Measurements from ENCODE around the gene PCDHA10. TPM values are rescaled to one million over a fixed set of nuclear protein-coding genes. Genes with fewer than 3 reads are reported as not detected.
"Not testable (repeated sequence)": the region's sequence is repeated elsewhere in the genome, so short reads cannot be mapped to it uniquely, and the experiment has no call there.

PCDHA10 gene
- total RNA-seq, 1 donor from 2014 or later = 0.06 TPM

DNA sequence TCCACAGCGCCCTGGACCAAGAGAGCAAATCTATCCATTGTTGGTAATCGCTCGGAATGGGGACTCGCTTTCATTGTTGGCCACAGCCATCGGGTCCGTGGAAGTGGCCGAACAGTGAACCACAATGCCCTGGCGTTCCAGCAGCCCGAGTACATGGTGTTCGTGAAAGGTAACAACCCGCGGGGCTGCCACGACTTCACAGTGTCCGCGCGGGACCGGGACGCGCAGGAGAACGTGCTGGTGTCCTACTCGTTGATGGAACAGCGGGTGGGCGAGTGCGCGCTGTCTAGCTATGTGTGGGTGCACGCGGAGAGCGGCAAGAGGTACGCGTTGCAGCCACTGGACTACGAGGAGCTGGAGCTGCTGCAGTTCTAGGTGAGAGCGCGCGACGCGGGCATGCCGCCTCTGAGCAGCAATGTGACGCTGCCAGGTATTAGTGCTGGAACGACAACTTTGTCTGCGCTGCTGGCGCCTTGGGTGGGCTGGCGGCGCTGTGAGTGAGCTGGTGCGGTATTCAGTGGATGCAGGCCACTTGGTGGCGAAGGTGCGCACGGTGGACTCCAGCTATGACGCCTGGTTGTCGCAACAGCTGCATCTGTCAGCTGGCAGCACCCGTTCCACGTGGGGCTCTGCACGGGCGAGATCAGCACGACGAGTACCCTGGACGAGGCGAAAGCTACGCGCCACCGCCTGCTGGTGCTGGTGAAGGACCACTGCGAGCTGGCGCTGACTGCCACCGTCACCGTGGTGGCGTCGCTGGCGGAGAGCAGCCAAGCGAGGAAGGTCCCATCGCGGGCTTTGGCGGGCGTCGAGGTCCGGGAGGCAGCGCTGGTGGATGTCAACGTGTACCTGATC, 7.0 kb downstream of the PCDHA10 start:
- no peak overlapping the region for H3K4me3 ChIP-seq (ENCODE audit: low read depth, low read length)
- TF ChIP-seq, protein P1, sequence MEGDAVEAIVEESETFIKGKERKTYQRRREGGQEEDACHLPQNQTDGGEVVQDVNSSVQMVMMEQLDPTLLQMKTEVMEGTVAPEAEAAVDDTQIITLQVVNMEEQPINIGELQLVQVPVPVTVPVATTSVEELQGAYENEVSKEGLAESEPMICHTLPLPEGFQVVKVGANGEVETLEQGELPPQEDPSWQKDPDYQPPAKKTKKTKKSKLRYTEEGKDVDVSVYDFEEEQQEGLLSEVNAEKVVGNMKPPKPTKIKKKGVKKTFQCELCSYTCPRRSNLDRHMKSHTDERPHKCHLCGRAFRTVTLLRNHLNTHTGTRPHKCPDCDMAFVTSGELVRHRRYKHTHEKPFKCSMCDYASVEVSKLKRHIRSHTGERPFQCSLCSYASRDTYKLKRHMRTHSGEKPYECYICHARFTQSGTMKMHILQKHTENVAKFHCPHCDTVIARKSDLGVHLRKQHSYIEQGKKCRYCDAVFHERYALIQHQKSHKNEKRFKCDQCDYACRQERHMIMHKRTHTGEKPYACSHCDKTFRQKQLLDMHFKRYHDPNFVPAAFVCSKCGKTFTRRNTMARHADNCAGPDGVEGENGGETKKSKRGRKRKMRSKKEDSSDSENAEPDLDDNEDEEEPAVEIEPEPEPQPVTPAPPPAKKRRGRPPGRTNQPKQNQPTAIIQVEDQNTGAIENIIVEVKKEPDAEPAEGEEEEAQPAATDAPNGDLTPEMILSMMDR (conservative IDR thresholded peaks at IDR 0.05; ENCODE audit: low read depth, low read length) = no peak
- DNase-seq (ENCODE audit: low read depth) = no peak

DNA sequence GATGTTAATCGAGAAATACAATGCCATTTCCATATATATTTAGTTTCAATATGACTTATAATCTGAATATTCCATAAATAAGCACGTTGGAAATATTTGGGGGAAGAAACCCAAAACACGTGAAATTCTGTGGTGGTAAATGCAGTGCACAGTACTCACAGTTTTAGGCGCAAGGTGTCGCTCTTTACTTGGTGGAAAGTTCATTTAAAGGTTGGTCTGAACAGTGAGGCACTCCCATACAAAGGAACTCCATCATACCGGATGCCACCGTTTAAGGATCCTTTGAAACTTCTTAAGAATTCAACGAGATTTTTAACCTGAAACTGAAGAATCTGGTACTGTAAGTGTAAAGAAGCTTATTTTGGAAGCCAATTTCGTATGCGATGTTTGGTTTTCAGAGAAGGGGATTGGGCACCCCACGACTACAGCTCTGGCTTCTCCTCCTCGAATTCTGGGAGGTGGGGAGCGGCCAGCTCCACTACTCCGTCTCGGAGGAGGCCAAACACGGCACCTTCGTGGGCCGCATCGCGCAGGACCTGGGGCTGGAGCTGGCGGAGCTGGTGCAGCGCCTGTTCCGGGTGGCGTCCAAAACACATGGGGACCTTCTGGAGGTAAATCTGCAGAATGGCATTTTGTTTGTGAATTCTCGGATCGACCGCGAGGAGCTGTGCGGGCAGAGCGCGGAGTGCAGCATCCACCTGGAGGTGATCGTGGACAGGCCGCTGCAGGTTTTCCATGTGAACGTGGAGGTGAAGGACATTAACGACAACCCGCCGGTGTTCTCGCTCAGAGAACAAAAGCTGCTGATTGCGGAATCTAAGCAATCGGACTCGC, 13.2 kb downstream of the PCDHA10 start, which contains the start of gene PCDHA11:
Gene PCDHA11, plus strand, starts transcription at position 237 of the 834 bp plus-strand sequence. Its CDS starts 147 bp downstream, at position 384.
- no peak for DNase-seq (ENCODE audit: low read depth)
- TF ChIP-seq, protein P1 (conservative IDR thresholded peaks at IDR 0.05; ENCODE audit: low read depth, low read length) = peak; percentile 37
- peak within 1 kb of the TSS; percentile 45 for H3K4me3 ChIP-seq (ENCODE audit: low read depth, low read length)

DNA sequence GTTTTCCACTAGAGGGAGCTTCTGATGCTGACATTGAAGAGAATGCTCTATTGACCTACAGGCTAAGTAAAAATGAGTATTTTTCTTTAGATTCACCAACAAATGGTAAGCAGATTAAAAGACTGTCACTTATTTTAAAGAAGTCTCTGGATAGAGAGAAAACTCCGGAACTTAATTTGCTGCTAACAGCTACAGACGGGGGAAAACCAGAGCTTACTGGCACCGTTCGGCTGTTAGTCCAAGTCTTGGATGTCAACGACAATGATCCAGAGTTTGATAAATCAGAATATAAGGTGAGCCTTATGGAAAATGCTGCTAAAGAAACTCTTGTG, 13.8 kb downstream of the PCDHA10 start:
- DNase-seq (ENCODE audit: low read depth) = no peak
- peak overlapping the region; percentile 45 for H3K4me3 ChIP-seq (ENCODE audit: low read depth, low read length)
- TF ChIP-seq, protein P1 (conservative IDR thresholded peaks at IDR 0.05; ENCODE audit: low read depth, low read length) = peak; percentile 41

DNA sequence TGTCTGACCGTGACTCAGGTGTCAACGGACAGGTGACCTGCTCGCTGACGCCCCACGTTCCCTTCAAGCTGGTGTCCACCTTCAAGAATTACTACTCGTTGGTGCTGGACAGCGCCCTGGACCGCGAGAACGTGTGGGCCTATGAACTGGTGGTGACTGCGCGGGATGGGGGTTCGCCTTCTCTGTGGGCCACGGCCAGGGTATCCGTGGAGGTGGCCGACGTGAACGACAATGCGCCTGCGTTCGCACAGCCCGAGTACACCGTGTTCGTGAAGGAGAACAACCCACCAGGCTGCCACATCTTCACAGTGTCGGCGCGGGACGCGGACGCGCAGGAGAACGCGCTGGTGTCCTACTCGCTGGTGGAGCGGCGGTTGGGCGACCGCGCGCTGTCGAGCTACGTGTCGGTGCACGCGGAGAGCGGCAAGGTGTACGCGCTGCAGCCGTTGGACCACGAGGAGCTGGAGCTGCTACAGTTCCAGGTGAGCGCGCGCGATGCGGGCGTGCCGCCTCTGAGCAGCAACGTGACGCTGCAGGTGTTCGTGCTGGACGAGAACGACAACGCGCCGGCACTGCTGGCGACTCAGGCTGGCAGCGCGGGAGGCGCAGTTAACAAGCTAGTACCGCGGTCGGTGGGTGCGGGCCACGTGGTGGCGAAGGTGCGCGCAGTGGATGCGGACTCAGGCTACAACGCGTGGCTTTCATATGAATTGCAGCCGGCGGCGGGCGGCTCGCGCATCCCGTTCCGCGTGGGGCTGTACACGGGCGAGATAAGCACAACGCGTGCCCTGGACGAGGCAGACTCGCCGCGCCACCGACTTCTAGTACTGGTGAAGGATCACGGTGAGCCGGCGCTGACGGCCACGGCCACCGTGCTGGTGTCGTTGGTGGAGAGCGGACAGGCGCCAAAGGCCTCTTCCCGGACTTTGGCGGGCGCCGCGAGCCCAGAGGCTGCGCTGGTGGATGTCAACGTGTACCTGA, 14.8 kb downstream of the PCDHA10 start:
- DNase-seq (ENCODE audit: low read depth) = no peak

DNA sequence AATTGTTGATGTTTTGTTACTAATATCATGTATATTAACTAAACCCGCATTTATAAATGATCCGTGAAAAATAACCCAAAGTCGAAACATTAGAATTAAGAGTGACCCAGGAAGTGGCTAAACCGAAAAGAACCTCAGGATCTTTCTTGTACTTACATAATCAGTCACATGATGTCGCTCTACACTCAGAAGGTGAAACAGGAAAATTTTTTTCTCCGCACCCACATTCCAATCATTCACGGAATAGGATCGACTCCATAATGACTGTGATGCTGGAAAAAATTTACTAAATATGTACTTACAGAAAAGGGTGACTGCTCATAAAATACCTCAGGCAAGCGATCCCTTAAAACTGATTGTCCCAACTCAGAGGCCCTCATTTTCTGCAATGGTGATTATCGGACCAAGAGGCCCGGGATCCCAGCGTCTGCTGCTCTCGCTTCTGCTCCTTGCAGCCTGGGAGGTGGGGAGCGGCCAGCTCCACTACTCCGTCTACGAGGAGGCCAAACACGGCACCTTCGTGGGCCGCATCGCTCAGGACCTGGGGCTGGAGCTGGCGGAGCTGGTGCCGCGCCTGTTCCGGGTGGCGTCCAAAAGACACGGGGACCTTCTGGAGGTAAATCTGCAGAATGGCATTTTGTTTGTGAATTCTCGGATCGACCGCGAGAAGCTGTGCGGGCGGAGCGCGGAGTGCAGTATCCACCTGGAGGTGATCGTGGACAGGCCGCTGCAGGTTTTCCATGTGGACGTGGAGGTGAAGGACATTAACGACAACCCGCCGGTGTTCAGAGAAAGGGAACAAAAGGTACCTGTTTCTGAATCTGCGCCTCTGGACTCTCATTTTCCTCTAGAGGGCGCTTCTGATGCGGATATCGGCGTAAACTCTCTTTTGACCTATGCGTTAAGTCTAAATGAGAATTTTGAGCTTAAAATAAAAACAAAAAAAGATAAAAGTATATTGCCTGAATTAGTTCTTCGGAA, 19.7 kb downstream of the PCDHA10 start, which contains the start of gene PCDHA12:
Gene PCDHA12, plus strand, starts transcription at position 224 of the 981 bp plus-strand sequence. Its CDS starts 165 bp downstream, at position 389.
- peak within 1 kb of the TSS; percentile 45 for H3K4me3 ChIP-seq (ENCODE audit: low read depth, low read length)
- TF ChIP-seq, protein P1 (conservative IDR thresholded peaks at IDR 0.05; ENCODE audit: low read depth, low read length) = peak; percentile 29
- no peak for DNase-seq (ENCODE audit: low read depth)

More for the DNA sequence above, 14.8 kb downstream of the PCDHA10 start:
- TF ChIP-seq, protein P1 (conservative IDR thresholded peaks at IDR 0.05; ENCODE audit: low read depth, low read length) = no peak
- H3K4me3 ChIP-seq (ENCODE audit: low read depth, low read length) = no peak overlapping the region

DNA sequence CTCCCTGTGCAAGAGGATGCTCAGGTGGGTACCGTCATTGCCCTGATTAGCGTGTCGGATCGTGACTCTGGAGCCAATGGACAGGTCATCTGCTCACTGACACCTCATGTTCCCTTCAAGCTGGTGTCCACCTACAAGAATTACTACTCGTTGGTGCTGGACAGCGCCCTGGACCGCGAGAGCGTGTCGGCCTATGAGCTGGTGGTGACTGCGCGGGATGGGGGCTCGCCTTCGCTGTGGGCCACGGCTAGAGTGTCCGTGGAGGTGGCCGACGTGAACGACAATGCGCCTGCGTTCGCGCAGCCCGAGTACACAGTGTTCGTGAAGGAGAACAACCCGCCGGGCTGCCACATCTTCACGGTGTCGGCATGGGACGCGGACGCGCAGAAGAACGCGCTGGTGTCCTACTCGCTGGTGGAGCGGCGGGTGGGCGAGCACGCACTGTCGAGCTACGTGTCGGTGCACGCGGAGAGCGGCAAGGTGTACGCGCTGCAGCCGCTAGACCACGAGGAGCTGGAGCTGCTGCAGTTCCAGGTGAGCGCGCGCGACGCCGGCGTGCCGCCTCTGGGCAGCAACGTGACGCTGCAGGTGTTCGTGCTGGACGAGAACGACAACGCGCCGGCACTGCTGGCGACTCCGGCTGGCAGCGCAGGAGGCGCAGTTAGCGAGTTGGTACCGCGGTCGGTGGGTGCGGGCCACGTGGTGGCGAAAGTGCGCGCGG, 21.0 kb downstream of the PCDHA10 start:
- not testable (repeated sequence) for DNase-seq (ENCODE audit: low read depth); H3K4me3 ChIP-seq (ENCODE audit: low read depth, low read length)
